ENCODE data around the gene NGRN. TPM values are rescaled to one million over a fixed set of nuclear protein-coding genes. Genes with fewer than 3 reads are reported as not detected.
A peak's percentile ranks its signal among the peaks of the same experiment; 100 is the strongest.

Gene NGRN
- total and polyA plus RNA-seq, 2 experiments from 2014 or later: 88.9 to 131 TPM

DNA sequence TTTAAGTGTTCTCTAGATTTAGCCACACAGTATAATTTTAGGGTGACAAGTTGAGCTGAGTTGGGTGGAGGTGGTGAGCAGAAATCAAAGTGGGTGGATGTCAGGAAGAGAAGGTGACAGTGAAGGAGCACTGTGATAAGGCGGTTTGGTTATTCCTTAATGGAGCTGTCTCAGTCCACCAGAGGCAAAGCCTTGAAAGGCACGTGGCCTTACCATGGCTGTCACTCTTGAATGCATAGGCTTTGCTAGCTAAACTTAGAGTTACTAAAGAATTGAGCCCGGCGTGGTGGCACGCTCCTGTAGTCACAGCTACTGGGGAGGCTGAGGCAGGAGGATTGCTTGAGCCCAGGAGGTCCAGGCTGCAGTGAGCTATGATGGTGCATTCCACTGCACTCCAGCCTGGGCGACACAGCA is 16.7 kb upstream of the NGRN start:
- peaks cover 8% of the 10 kb centered on the region for H3K27me3 Mint-ChIP-seq (ENCODE audit: insufficient read depth, low read depth, poor library complexity)

More for the DNA sequence above, 16.7 kb upstream of the NGRN start:
- H3K27ac ChIP-seq (ENCODE audit: low read depth): no peak overlapping the region
- peaks cover 3% of the 10 kb centered on the region; the same call in 2 of the 3 replicates for H3K4me1 Mint-ChIP-seq
- TF ChIP-seq JUNB (IDR thresholded peaks at IDR 0.05; ENCODE audit: unreplicated experiment): no peak
- TF ChIP-seq, protein P1, sequence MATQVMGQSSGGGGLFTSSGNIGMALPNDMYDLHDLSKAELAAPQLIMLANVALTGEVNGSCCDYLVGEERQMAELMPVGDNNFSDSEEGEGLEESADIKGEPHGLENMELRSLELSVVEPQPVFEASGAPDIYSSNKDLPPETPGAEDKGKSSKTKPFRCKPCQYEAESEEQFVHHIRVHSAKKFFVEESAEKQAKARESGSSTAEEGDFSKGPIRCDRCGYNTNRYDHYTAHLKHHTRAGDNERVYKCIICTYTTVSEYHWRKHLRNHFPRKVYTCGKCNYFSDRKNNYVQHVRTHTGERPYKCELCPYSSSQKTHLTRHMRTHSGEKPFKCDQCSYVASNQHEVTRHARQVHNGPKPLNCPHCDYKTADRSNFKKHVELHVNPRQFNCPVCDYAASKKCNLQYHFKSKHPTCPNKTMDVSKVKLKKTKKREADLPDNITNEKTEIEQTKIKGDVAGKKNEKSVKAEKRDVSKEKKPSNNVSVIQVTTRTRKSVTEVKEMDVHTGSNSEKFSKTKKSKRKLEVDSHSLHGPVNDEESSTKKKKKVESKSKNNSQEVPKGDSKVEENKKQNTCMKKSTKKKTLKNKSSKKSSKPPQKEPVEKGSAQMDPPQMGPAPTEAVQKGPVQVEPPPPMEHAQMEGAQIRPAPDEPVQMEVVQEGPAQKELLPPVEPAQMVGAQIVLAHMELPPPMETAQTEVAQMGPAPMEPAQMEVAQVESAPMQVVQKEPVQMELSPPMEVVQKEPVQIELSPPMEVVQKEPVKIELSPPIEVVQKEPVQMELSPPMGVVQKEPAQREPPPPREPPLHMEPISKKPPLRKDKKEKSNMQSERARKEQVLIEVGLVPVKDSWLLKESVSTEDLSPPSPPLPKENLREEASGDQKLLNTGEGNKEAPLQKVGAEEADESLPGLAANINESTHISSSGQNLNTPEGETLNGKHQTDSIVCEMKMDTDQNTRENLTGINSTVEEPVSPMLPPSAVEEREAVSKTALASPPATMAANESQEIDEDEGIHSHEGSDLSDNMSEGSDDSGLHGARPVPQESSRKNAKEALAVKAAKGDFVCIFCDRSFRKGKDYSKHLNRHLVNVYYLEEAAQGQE (IDR thresholded peaks at IDR 0.05; ENCODE audit: unreplicated experiment): no peak
- TF ChIP-seq, protein P2, sequence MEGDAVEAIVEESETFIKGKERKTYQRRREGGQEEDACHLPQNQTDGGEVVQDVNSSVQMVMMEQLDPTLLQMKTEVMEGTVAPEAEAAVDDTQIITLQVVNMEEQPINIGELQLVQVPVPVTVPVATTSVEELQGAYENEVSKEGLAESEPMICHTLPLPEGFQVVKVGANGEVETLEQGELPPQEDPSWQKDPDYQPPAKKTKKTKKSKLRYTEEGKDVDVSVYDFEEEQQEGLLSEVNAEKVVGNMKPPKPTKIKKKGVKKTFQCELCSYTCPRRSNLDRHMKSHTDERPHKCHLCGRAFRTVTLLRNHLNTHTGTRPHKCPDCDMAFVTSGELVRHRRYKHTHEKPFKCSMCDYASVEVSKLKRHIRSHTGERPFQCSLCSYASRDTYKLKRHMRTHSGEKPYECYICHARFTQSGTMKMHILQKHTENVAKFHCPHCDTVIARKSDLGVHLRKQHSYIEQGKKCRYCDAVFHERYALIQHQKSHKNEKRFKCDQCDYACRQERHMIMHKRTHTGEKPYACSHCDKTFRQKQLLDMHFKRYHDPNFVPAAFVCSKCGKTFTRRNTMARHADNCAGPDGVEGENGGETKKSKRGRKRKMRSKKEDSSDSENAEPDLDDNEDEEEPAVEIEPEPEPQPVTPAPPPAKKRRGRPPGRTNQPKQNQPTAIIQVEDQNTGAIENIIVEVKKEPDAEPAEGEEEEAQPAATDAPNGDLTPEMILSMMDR (conservative IDR thresholded peaks at IDR 0.05; ENCODE audit: low read depth in 2 of 2): no peak
- TF ChIP-seq, protein P3, sequence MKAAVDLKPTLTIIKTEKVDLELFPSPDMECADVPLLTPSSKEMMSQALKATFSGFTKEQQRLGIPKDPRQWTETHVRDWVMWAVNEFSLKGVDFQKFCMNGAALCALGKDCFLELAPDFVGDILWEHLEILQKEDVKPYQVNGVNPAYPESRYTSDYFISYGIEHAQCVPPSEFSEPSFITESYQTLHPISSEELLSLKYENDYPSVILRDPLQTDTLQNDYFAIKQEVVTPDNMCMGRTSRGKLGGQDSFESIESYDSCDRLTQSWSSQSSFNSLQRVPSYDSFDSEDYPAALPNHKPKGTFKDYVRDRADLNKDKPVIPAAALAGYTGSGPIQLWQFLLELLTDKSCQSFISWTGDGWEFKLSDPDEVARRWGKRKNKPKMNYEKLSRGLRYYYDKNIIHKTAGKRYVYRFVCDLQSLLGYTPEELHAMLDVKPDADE (IDR thresholded peaks at IDR 0.05): no peak
- TF ChIP-seq, protein P4, sequence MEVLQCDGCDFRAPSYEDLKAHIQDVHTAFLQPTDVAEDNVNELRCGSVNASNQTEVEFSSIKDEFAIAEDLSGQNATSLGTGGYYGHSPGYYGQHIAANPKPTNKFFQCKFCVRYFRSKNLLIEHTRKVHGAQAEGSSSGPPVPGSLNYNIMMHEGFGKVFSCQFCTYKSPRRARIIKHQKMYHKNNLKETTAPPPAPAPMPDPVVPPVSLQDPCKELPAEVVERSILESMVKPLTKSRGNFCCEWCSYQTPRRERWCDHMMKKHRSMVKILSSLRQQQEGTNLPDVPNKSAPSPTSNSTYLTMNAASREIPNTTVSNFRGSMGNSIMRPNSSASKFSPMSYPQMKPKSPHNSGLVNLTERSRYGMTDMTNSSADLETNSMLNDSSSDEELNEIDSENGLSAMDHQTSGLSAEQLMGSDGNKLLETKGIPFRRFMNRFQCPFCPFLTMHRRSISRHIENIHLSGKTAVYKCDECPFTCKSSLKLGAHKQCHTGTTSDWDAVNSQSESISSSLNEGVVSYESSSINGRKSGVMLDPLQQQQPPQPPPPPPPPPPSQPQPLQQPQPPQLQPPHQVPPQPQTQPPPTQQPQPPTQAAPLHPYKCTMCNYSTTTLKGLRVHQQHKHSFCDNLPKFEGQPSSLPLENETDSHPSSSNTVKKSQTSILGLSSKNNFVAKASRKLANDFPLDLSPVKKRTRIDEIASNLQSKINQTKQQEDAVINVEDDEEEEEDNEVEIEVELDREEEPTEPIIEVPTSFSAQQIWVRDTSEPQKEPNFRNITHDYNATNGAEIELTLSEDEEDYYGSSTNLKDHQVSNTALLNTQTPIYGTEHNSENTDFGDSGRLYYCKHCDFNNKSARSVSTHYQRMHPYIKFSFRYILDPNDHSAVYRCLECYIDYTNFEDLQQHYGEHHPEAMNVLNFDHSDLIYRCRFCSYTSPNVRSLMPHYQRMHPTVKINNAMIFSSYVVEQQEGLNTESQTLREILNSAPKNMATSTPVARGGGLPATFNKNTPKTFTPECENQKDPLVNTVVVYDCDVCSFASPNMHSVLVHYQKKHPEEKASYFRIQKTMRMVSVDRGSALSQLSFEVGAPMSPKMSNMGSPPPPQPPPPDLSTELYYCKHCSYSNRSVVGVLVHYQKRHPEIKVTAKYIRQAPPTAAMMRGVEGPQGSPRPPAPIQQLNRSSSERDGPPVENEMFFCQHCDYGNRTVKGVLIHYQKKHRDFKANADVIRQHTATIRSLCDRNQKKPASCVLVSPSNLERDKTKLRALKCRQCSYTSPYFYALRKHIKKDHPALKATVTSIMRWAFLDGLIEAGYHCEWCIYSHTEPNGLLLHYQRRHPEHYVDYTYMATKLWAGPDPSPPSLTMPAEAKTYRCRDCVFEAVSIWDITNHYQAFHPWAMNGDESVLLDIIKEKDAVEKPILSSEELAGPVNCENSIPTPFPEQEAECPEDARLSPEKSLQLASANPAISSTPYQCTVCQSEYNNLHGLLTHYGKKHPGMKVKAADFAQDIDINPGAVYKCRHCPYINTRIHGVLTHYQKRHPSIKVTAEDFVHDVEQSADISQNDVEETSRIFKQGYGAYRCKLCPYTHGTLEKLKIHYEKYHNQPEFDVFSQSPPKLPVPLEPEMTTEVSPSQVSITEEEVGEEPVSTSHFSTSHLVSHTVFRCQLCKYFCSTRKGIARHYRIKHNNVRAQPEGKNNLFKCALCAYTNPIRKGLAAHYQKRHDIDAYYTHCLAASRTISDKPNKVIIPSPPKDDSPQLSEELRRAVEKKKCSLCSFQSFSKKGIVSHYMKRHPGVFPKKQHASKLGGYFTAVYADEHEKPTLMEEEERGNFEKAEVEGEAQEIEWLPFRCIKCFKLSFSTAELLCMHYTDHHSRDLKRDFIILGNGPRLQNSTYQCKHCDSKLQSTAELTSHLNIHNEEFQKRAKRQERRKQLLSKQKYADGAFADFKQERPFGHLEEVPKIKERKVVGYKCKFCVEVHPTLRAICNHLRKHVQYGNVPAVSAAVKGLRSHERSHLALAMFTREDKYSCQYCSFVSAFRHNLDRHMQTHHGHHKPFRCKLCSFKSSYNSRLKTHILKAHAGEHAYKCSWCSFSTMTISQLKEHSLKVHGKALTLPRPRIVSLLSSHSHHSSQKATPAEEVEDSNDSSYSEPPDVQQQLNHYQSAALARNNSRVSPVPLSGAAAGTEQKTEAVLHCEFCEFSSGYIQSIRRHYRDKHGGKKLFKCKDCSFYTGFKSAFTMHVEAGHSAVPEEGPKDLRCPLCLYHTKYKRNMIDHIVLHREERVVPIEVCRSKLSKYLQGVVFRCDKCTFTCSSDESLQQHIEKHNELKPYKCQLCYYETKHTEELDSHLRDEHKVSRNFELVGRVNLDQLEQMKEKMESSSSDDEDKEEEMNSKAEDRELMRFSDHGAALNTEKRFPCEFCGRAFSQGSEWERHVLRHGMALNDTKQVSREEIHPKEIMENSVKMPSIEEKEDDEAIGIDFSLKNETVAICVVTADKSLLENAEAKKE (CRISPR knock-in tag; IDR thresholded peaks at IDR 0.05): no peak
- TF ChIP-seq CREB1 (CRISPR knock-in tag; IDR thresholded peaks at IDR 0.05; ENCODE audit: low read depth): no peak
- no peak for TF ChIP-seq ZNF331 (CRISPR knock-in tag; IDR thresholded peaks at IDR 0.05; ENCODE audit: low read depth)
- TF ChIP-seq POLR2AphosphoS5 (IDR thresholded peaks at IDR 0.05; ENCODE audit: low read depth): no peak
- no peak for TF ChIP-seq NANOG (IDR thresholded peaks at IDR 0.05; ENCODE audit: borderline replicate concordance)
- no peak for TF ChIP-seq EZH2 (IDR thresholded peaks at IDR 0.05; ENCODE audit: low read depth, unreplicated experiment)
- no peaks in the 10 kb centered on the region for H3K36me3 ChIP-seq (ENCODE audit: insufficient read depth)
- no peak overlapping the region for H3K27ac Mint-ChIP-seq
- H3F3A ChIP-seq (replicated peaks; ENCODE audit: low read depth): 0 out of 2 replicates have a peak, but pooled peaks cover 4% of the 10 kb centered on the region
- no peaks in the 10 kb centered on the region; the same call in 1 of the 2 replicates for H3K27me3 ChIP-seq (ENCODE audit: insufficient read depth)
- peak overlapping the region; percentile 77 for H3K4me3 ChIP-seq
- H3K79me2 ChIP-seq (replicated peaks; ENCODE audit: insufficient read depth): no peaks in the 10 kb centered on the region
- peak overlapping the region; percentile 89; the same call in 1 of the 2 replicates for H3K4me2 ChIP-seq
- no peaks in the 10 kb centered on the region; the same call in 2 of the 3 replicates for H3K36me3 Mint-ChIP-seq (ENCODE audit: low read depth)
- no peaks in the 10 kb centered on the region for H3K9me3 Mint-ChIP-seq
- DNase-seq (ENCODE audit: low spot score) (peak; percentile 21), ATAC-seq (no peak)
- no peaks in the 10 kb centered on the region for H3K9me2 ChIP-seq (ENCODE audit: insufficient read depth)
- H2AFZ ChIP-seq: no peak overlapping the region
- H3K4me1 ChIP-seq (ENCODE audit: insufficient read depth): no peaks in the 10 kb centered on the region
- H3K4me3 Mint-ChIP-seq: peak overlapping the region; percentile 73
- H4K20me1 ChIP-seq (replicated peaks; ENCODE audit: insufficient read depth): no peaks in the 10 kb centered on the region
